ENCODE data around the gene ALOX15.
"Not testable (repeated sequence)": the region's sequence is repeated elsewhere in the genome, so short reads cannot be mapped to it uniquely, and the experiment has no call there.

The ALOX15 gene

GRCh38 chr17:4617090-4617489 lies 24.4 kb downstream of the ALOX15 start:
- no peak for DNase-seq

- DNase-seq: no peak
These were observed 25.0 kb downstream of the ALOX15 start for GRCh38 chr17:4616476-4616875.

GRCh38 chr17:4610656-4611055 lies 30.8 kb downstream of the ALOX15 start:
- DNase-seq: no peak

- DNase-seq: no peak
These were observed 31.3 kb downstream of the ALOX15 start for GRCh38 chr17:4610162-4610561.

GRCh38 chr17:4609761-4610160 lies 31.7 kb downstream of the ALOX15 start:
- DNase-seq: no peak

GRCh38 chr17:4607773-4608187 lies 33.7 kb downstream of the ALOX15 start:
- peak; percentile 77 to 79 for DNase-seq

GRCh38 chr17:4607261-4607741 lies 34.2 kb downstream of the ALOX15 start:
- no peak for DNase-seq

GRCh38 chr17:4605826-4606225 lies 35.7 kb downstream of the ALOX15 start:
- peak in 1 of 2 donors; percentile 56 for DNase-seq

- not testable (repeated sequence) for DNase-seq
These were observed 36.7 kb downstream of the ALOX15 start for GRCh38 chr17:4604736-4605135.

GRCh38 chr17:4604111-4604644 lies 37.3 kb downstream of the ALOX15 start:
- no peak for DNase-seq

- no peak for DNase-seq
These were observed 39.4 kb downstream of the ALOX15 start for GRCh38 chr17:4602041-4602440.

- no peak for DNase-seq
These were observed 40.2 kb downstream of the ALOX15 start for GRCh38 chr17:4601326-4601725.

GRCh38 chr17:4600563-4600962 lies 40.9 kb downstream of the ALOX15 start:
- DNase-seq: no peak

- DNase-seq: no peak
These were observed 41.8 kb downstream of the ALOX15 start for GRCh38 chr17:4599505-4600281.

- no peak for DNase-seq
These were observed 42.5 kb downstream of the ALOX15 start for GRCh38 chr17:4598776-4599504.

GRCh38 chr17:4597975-4598374 lies 43.5 kb downstream of the ALOX15 start:
- no peak for DNase-seq

- no peak for DNase-seq
These were observed 44.7 kb downstream of the ALOX15 start for GRCh38 chr17:4596636-4597380.

- DNase-seq: not testable (repeated sequence)
These were observed 45.7 kb downstream of the ALOX15 start for GRCh38 chr17:4595685-4596342.

GRCh38 chr17:4594931-4595684 lies 46.4 kb downstream of the ALOX15 start:
- DNase-seq: peak; percentile 31 to 49

- no peak for DNase-seq
These were observed 47.1 kb downstream of the ALOX15 start for GRCh38 chr17:4594406-4594805.

- no peak for DNase-seq
These were observed 48.5 kb downstream of the ALOX15 start for GRCh38 chr17:4593021-4593421.
